GM12865 (cell line): ENCODE data around the gene CYP26B1.

Experiments used
- DNase-seq: peaks from one replicate; pipeline ENCODE4 v3.0.0; 2010; ENCODE audit warnings: low read depth
- H3K4me3 ChIP-seq: 2 replicates; pipeline ENCODE4 v1.5.1; 2011; ENCODE audit warnings: mild to moderate bottlenecking, low read depth, low read length, control low read depth
- TF ChIP-seq, protein P1 (sequence below): IDR thresholded peaks from 2 replicates; pipeline ENCODE4 v1.5.1; 2011; ENCODE audit warnings: low read length, control low read depth, low read depth, inconsistent platforms; ENCODE audit not compliant: insufficient read depth; ENCODE audit errors: missing control alignments

The CYP26B1 gene

DNA sequence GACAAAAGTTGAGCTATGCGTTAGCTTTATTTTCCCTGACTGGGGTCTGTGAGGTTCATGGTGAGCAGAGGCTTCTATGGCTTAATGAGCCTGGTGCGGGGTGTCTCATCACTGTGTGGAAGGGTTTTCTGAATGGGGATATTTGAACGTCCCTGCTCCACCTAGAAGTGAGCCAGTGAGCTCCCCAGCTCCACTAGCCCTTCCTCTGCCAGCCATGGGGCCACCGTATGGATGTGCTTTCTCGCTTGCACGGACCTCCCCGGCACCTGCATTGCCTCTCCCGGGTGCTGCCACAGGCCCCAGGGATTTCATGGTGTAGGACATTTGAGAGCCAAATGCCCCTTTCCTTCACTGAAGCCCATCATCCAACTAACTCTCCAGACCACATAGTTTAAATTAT, 37.8 kb downstream of the CYP26B1 start:
- no peak for DNase-seq
- TF ChIP-seq, protein P1, sequence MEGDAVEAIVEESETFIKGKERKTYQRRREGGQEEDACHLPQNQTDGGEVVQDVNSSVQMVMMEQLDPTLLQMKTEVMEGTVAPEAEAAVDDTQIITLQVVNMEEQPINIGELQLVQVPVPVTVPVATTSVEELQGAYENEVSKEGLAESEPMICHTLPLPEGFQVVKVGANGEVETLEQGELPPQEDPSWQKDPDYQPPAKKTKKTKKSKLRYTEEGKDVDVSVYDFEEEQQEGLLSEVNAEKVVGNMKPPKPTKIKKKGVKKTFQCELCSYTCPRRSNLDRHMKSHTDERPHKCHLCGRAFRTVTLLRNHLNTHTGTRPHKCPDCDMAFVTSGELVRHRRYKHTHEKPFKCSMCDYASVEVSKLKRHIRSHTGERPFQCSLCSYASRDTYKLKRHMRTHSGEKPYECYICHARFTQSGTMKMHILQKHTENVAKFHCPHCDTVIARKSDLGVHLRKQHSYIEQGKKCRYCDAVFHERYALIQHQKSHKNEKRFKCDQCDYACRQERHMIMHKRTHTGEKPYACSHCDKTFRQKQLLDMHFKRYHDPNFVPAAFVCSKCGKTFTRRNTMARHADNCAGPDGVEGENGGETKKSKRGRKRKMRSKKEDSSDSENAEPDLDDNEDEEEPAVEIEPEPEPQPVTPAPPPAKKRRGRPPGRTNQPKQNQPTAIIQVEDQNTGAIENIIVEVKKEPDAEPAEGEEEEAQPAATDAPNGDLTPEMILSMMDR: no peak

DNA sequence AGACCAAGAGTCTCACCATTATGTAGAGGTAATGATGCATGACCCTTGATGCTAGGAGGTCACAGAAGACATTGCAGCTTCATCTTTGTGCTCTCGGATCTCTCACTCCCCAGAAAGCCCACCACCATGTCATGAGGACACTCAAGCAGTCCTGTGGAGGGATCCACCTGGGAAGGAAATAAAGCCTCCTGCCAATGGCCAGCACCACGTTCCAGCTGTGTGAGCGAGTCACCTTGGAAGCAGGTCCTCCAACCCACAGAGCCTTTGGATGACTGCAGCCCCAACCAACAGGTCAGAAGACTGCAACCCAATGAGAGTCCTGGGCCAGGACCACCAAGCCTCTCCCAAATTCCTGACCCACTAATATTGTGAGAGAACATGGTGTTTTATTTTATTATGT, 38.4 kb downstream of the CYP26B1 start:
- DNase-seq: no peak
- no peak overlapping the region for H3K4me3 ChIP-seq
- TF ChIP-seq, protein P1: no peak

More for the DNA sequence above, 37.8 kb downstream of the CYP26B1 start:
- no peak overlapping the region for H3K4me3 ChIP-seq

DNA sequence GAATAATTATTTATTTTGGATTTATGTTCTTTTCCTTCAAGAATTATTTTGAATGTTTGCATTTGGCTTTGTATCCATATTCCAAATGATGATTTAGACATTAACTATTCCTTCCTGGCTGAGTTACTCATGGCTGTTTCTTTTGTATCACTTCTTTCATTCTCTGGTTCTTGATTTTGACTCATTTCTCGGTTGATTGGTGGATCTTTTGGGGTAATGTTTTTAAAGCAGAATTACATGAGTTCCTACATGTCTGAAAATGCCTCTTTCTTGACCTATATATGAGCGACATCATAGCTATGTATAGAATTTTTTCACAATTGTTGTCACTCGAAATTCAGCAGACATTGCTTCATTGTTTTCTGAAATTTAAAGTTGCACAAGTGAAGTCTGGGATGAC, 39.5 kb downstream of the CYP26B1 start:
- TF ChIP-seq, protein P1: no peak
- no peak overlapping the region for H3K4me3 ChIP-seq
- no peak for DNase-seq

DNA sequence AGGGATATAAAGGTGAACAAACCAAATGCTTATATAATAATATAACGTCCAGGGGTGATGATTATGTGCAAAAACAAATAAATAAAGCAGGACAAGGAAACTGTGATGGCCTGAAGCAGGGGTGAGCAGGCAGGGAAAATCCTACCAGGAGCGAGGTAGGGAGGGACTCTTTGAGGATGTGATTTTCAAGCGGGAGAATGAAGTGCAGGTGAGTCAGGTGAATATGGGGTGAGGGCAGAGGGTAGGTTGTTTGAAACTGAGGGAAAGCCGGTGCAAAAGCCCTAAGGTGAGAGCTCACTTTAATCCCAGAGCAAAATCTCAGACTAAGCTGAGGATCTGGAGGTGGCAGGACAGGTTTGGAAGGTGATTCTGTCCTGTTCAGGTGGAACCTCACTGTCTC, 40.7 kb downstream of the CYP26B1 start:
- TF ChIP-seq, protein P1: no peak
- no peak for DNase-seq
- H3K4me3 ChIP-seq: no peak overlapping the region

DNA sequence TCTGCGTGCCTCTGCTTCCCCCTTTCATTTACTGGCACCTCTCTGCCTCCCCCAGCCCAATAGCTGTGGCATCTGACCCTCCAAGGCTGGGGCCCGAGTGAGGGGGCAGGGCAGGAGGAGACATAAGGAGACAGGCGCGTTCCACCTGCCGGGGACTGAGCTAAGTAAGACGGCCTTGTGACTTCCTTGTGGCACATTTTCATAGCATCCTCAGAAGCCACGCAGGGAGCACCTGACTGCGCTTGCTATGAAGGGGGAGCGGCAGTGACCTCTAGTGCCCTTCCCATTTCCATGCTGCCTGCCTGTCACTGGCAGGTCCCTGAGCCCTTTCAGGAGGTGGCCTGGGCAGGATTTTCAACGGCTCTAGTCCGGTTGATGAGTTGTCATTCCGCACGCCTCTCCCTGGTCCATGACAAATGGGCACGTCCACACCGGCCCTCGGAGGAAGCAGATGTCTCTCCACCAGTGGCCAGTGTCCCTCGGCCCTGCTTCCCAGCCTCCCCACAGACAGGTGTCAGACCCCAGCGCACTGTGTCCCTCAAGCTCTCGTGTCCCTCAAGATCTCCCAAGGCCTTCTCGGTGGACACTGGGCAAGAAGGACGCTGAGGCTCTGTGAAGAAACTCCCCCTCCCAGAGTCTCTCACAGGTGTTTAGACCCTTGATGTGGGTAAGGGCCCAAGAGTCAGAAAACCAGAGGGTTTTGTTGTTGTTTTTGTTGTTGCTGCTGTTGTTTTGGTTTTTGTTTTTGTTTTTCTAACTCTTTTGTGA, 42.7 kb downstream of the CYP26B1 start:
- TF ChIP-seq, protein P1: no peak
- no peak for DNase-seq
- no peak overlapping the region for H3K4me3 ChIP-seq

DNA sequence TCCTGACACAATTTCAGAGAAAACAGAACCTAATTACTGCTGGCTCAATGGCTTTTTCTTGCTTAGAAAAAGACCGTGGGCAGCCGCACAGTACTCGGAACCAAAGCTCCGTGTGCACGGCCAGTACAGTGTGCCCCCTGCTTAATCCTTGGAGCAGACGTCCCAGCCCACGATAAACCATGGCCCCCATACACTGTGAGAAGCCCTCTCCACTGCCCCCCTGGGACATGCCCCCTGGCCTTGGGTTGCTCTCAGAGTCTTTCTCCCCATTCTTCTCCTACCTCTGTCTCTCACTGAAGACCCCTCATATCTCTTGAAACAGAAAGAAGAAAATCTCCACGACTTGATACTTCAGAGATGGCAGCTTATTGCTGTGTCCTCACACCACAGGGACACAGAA, 44.0 kb downstream of the CYP26B1 start:
- no peak for DNase-seq
- TF ChIP-seq, protein P1: no peak
- H3K4me3 ChIP-seq: no peak overlapping the region

DNA sequence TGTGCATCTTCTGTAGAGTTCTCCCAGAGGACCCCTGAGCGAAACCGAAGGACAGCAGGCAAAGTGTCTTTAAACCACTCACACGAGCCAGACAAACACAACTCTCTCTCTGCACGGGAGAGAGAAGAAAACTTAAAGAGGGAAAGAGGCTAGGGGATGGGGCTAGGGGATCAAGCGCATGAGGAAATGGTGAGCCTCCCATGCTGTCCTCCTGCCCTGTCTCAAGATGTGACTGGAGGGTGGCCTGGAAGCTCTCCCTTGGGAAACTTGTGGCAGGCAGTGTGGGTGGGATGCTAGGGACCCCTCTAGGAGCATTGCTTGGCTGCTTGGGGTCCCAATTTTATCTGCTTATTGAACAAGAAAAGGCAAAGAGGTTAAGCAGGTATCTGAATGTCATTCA, 44.5 kb downstream of the CYP26B1 start:
- no peak for DNase-seq
- H3K4me3 ChIP-seq: no peak overlapping the region
- TF ChIP-seq, protein P1: no peak
